Breast epithelium (tissue), 3 donors: ENCODE measurements around the gene SNTG2.

Experiments used
- POLR2A ChIP-seq: fragments of 450-650 bp; IDR thresholded peaks from one replicate; pipeline ENCODE4 v1.6.1; 2016; ENCODE audit warnings: antibody characterized with exemption, mild to moderate bottlenecking, moderate library complexity
- TF ChIP-seq, protein P1 (sequence below), 3 donors: fragments of 450-650 bp; IDR thresholded peaks; one replicate each; pipeline ENCODE4 v1.5.1; 2016 to 2017; ENCODE audit warnings: antibody characterized with exemption in 3 of 3, mild to moderate bottlenecking in 3 of 3, moderate library complexity in 3 of 3

DNA sequence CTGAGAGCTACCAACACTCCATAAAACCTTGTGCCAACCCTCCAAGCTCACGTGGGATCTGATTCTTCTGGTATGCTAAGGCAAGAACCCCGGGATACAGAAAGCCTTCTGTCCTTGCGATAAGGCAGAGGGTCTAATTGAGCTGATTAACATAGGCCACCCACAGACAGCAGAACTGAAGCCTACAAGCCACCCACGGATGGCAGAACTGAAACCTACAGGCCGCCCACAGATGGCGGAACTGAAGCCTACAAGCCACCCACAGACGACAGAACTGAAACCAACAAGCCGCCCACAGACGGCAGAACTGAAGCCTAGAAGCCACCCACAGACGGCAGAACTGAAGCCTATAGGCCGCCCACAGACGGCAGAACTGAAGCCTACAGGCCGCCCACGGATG lies 216.3 kb downstream of the SNTG2 start:
- TF ChIP-seq POLR2A, result no peak
- TF ChIP-seq, protein P1, sequence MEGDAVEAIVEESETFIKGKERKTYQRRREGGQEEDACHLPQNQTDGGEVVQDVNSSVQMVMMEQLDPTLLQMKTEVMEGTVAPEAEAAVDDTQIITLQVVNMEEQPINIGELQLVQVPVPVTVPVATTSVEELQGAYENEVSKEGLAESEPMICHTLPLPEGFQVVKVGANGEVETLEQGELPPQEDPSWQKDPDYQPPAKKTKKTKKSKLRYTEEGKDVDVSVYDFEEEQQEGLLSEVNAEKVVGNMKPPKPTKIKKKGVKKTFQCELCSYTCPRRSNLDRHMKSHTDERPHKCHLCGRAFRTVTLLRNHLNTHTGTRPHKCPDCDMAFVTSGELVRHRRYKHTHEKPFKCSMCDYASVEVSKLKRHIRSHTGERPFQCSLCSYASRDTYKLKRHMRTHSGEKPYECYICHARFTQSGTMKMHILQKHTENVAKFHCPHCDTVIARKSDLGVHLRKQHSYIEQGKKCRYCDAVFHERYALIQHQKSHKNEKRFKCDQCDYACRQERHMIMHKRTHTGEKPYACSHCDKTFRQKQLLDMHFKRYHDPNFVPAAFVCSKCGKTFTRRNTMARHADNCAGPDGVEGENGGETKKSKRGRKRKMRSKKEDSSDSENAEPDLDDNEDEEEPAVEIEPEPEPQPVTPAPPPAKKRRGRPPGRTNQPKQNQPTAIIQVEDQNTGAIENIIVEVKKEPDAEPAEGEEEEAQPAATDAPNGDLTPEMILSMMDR (IDR thresholded peaks at IDR 0.05), result no peak
